Coronary artery (tissue), 2 donors: ENCODE measurements around the gene ZMYND8.

ENCODE experiments used
- DNase-seq: peaks from one replicate; pipeline ENCODE4 v3.0.0-alpha.2; 2017; ENCODE audit warnings: low spot score
- H3K27ac ChIP-seq, 2 donors: fragments of 200-600 bp; sonication (generic); one replicate each; pipeline ENCODE4 v1.5.1; 2016 to 2019
- H3K4me3 ChIP-seq: fragments of 200-600 bp; sonication (generic); 2 replicates; pipeline ENCODE4 v1.5.1; 2016; ENCODE audit warnings: mild to moderate bottlenecking, moderate library complexity
- TF ChIP-seq, protein P1 (sequence below): fragments of 200-600 bp; sonication (generic); IDR thresholded peaks from one replicate; pipeline ENCODE4 v1.5.1; 2019; ENCODE audit warnings: antibody characterized with exemption

ZMYND8 gene

DNA sequence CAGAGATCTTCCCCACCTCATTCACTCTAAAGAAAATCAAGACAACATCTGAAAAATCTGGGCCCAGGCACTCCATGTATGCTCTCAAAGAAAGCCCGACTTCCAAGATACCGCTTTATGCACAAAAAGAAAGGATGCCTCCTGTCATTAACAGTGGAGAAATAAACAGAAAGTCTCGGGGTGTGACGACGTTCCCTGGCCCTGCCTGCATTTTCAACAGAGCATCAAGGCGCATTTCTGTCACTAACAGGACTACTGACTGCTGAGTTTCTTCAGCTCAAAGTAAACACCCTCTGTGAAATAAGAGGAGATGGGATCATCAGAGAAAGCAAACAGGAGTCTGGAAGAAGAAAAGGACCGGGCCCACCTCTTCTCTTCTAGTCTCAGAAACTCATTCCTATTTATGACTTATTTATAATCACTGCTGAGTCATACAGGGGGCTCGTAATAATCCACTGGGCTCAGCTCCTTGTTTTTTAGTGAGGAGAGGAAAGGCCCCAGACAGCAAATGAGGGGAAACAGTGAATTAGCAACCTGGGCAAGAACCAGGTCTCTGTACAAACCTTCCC lies 99.7 kb downstream of the ZMYND8 start:
- Histone ChIP-seq H3K27ac (peak overlapping the region; percentile 43 to 53), H3K4me3 (no peak overlapping the region)
- TF ChIP-seq, protein P1, sequence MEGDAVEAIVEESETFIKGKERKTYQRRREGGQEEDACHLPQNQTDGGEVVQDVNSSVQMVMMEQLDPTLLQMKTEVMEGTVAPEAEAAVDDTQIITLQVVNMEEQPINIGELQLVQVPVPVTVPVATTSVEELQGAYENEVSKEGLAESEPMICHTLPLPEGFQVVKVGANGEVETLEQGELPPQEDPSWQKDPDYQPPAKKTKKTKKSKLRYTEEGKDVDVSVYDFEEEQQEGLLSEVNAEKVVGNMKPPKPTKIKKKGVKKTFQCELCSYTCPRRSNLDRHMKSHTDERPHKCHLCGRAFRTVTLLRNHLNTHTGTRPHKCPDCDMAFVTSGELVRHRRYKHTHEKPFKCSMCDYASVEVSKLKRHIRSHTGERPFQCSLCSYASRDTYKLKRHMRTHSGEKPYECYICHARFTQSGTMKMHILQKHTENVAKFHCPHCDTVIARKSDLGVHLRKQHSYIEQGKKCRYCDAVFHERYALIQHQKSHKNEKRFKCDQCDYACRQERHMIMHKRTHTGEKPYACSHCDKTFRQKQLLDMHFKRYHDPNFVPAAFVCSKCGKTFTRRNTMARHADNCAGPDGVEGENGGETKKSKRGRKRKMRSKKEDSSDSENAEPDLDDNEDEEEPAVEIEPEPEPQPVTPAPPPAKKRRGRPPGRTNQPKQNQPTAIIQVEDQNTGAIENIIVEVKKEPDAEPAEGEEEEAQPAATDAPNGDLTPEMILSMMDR = no peak
- DNase-seq = no peak

- peak overlapping the region; percentile 42 for H3K4me3 ChIP-seq
- TF ChIP-seq, protein P1 = no peak
- peak overlapping the region; percentile 25 to 59 for H3K27ac ChIP-seq
- no peak for DNase-seq
Measured at GRCh38 chr20:47253872-47254271, 102.6 kb downstream of the ZMYND8 start.

DNA sequence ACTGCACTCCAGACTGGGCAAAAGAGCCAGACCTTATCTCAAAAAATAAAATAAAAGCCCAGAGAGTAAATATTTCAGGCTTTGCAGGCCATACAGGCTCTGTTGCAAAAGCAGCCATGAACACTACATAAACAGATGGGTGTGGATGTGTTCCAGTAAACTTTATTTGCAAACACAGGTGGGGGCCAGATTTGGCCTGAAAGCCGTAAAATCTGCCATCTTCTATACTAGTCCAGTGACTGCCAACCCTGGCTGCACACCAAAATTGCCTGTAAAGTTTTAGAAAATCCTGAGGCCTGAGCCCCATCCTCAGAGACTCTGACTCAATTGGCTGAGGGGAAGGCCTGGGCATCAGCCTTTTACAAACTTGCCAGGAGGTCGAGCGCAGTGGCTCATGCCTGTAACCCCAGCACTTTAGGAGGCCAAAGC lies 103.6 kb downstream of the ZMYND8 start:
- Histone ChIP-seq H3K4me3 (no peak overlapping the region), H3K27ac (peak overlapping the region in 1 of 2 donors; percentile 21)
- DNase-seq = no peak
- TF ChIP-seq, protein P1 = no peak

DNA sequence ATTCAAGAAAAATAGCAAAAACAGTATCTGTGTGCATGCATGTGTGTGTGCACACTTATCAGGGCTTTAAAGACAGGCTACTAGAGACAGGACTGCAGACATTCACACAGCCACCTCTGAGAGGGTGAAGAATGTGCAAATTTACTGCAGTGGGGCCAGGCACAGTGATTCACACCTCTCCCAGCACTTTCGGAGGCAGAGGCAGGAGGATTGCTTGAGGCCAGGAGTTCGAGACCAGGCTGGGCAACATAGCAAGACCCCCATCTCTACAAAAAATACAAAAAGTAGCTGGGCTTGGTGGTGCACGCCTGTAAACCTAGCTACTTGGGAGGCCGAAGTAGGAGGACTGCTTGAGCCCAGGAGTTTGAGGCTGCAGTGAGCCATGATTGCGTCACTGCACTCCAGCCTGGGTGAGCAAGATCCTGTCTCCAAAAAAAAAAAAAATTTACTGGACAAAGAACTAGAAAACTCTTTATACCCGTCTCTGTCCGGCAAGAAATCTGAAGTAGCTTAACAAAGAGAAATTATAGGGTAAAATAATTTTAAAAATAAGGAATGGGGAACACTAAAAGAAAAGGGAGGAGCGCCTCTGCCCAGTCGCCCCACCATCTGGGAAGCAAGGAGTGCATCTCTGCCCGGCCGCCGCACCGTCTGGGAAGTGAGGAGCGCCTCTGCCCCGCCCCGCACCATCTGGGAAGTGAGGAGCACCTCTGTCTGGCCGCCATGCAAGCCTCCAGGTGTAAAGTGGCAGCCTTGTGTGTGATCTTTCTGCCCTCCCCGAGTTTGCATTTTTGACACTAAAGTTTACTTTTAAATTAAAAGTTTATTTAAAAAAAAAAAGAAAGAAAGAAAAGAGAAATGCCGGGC lies 105.1 kb downstream of the ZMYND8 start:
- Histone ChIP-seq H3K27ac (no peak overlapping the region), H3K4me3 (no peak overlapping the region)
- no peak for DNase-seq
- TF ChIP-seq, protein P1 = no peak

DNA sequence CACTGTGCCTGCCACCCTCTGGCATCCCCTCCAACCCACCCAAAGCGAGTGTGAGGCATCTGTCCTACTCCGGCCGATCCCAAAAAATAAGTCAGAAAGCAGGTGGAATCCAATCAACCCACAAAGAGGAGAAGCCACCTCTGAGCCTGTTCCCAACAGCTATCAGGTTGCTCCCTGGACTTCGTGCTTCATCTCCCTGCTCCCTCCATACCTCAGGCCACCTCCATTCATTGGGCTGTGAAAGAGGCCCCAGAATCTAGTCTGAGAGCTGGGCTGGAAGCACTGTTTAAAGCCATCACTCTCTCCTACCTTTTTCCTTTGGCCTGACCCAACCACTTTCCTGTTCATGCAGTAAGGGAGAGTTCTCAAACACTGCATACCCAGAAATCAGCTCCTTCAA lies 106.1 kb downstream of the ZMYND8 start:
- Histone ChIP-seq H3K27ac (no peak overlapping the region), H3K4me3 (no peak overlapping the region)
- TF ChIP-seq, protein P1 = no peak
- no peak for DNase-seq

DNA sequence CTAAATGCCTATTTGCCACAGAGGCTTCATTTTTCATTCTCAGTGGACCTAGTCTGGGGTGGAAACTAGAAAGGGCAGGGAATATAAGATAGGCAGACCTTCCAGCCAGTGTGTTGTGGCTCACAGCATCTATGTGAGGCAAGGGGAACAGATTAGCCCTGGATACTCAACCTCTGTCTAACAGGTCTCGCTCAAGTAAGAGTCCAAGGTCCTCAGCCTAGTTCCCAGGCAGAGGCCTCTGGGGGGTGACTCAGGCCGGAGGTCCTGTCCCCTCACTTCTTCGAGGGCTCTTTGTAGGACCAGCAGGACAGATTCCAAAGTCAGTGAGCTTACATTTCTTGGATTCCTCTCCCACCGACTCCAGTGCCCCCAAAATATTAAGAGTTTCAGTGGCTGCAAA lies 106.6 kb downstream of the ZMYND8 start:
- DNase-seq = no peak
- H3K27ac ChIP-seq = no peak overlapping the region
- TF ChIP-seq, protein P1 = no peak
- no peak overlapping the region for H3K4me3 ChIP-seq
